GM23338 (cell line): ENCODE data around the gene SH3PXD2B. TPM values are rescaled to one million over a fixed set of nuclear protein-coding genes. Genes with fewer than 3 reads are reported as not detected.

Experiments
- ATAC-seq: fragments of 200-7000 bp; cut with Tn5 transposase; 3 replicates; pipeline ENCODE4 v1.9.1; 2020
- DNase-seq: peaks from one replicate; pipeline ENCODE4 v3.0.0-alpha.2; 2015; ENCODE audit warnings: low spot score
- H2AFZ ChIP-seq: fragments of 200-600 bp; sonication (generic); 2 replicates; pipeline ENCODE4 v1.8.0; 2016; ENCODE audit warnings: antibody characterized with exemption, mild to moderate bottlenecking, moderate library complexity
- H3F3A ChIP-seq: fragments of 200-600 bp; sonication (generic); replicated peaks from 2 replicates; pipeline ENCODE4 v1.8.0; 2017; ENCODE audit warnings: antibody characterized with exemption, mixed run types, low read depth
- H3K27ac ChIP-seq: fragments of 200-600 bp; sonication (generic); 2 replicates; pipeline ENCODE4 v1.6.1; 2016; ENCODE audit warnings: low read depth
- H3K27me3 ChIP-seq: fragments of 200-600 bp; sonication (generic); 2 replicates; pipeline ENCODE4 v1.8.0; 2016; ENCODE audit warnings: mild to moderate bottlenecking, mixed run types, moderate library complexity; ENCODE audit not compliant: insufficient read depth
- H3K36me3 ChIP-seq: fragments of 200-600 bp; sonication (generic); 2 replicates; pipeline ENCODE4 v1.8.0; 2016; ENCODE audit warnings: mild to moderate bottlenecking; ENCODE audit not compliant: insufficient read depth
- H3K4me1 ChIP-seq: fragments of 200-600 bp; sonication (generic); 2 replicates; pipeline ENCODE4 v1.8.0; 2016; ENCODE audit warnings: mild to moderate bottlenecking, moderate library complexity; ENCODE audit not compliant: insufficient read depth
- H3K4me2 ChIP-seq: fragments of 200-600 bp; sonication (generic); 2 replicates; pipeline ENCODE4 v1.7.1; 2017; ENCODE audit warnings: mixed run types
- H3K4me3 ChIP-seq: fragments of 200-600 bp; sonication (generic); 2 replicates; pipeline ENCODE4 v1.6.1; 2016; ENCODE audit warnings: mixed run types
- H3K79me2 ChIP-seq: fragments of 200-600 bp; sonication (generic); replicated peaks from 2 replicates; pipeline ENCODE4 v1.8.0; 2017; ENCODE audit warnings: mild to moderate bottlenecking; ENCODE audit not compliant: insufficient read depth
- H3K9me2 ChIP-seq: fragments of 200-600 bp; sonication (generic); 2 replicates; pipeline ENCODE4 v1.8.0; 2017; ENCODE audit not compliant: insufficient read depth
- H4K20me1 ChIP-seq: fragments of 200-600 bp; sonication (generic); replicated peaks from 2 replicates; pipeline ENCODE4 v1.8.0; 2017; ENCODE audit warnings: mild to moderate bottlenecking; ENCODE audit not compliant: insufficient read depth
- H3K27ac Mint-ChIP-seq: 2 replicates; pipeline ENCODE4 v1.8.0; 2020; ENCODE audit warnings: inconsistent platforms, mild to moderate bottlenecking, moderate library complexity, mixed read lengths
- H3K27me3 Mint-ChIP-seq: 3 replicates; pipeline ENCODE4 v1.8.0; 2022; ENCODE audit warnings: low read depth, mild to moderate bottlenecking, moderate library complexity, mixed read lengths, inconsistent platforms; ENCODE audit not compliant: insufficient read depth, poor library complexity
- H3K36me3 Mint-ChIP-seq: 3 replicates; pipeline ENCODE4 v1.8.0; 2021; ENCODE audit warnings: low read depth, mild to moderate bottlenecking, inconsistent platforms, moderate library complexity, mixed read lengths
- H3K4me1 Mint-ChIP-seq: 3 replicates; pipeline ENCODE4 v1.8.0; 2020; ENCODE audit warnings: mild to moderate bottlenecking, inconsistent platforms, mixed read lengths
- H3K4me3 Mint-ChIP-seq: 3 replicates; pipeline ENCODE4 v1.8.0; 2021; ENCODE audit warnings: moderate library complexity, mild to moderate bottlenecking, inconsistent platforms, mixed read lengths
- H3K9me3 Mint-ChIP-seq: 3 replicates; pipeline ENCODE4 v1.8.0; 2020; ENCODE audit warnings: moderate library complexity, mild to moderate bottlenecking, inconsistent platforms, mixed read lengths
- EZH2 ChIP-seq: fragments of 200-600 bp; sonication (generic); IDR thresholded peaks from one replicate; pipeline ENCODE4 v1.8.0; 2017; ENCODE audit warnings: antibody characterized with exemption, mild to moderate bottlenecking, low read depth; ENCODE audit not compliant: unreplicated experiment
- JUNB ChIP-seq: IDR thresholded peaks from one replicate; pipeline ENCODE4 v1.6.1; 2016; ENCODE audit warnings: antibody characterized with exemption; ENCODE audit not compliant: unreplicated experiment
- REST ChIP-seq: IDR thresholded peaks from one replicate; pipeline ENCODE4 v1.6.1; 2018; ENCODE audit warnings: antibody characterized with exemption; ENCODE audit not compliant: unreplicated experiment
- ZNF331 ChIP-seq: fragments of 250-450 bp; sonication (Bioruptor Pico); IDR thresholded peaks from 2 replicates; pipeline ENCODE4 v1.5.0; 2020; ENCODE audit warnings: low read depth, mild to moderate bottlenecking, moderate library complexity
- ZNF462 ChIP-seq: fragments of 250-450 bp; sonication (Bioruptor Pico); IDR thresholded peaks from 2 replicates; pipeline ENCODE4 v1.5.0; 2020; ENCODE audit warnings: mild to moderate bottlenecking, moderate library complexity
- polyA plus RNA-seq: library from polyadenylated mRNA; unstranded; fragments of >200 nt; fragmentation: Nextera tagmentation; extraction: Ambion mirVana; gene quantifications from 2 replicates; pipeline ENCODE4 v1.2.1, GENCODE V29; 2016
- total RNA-seq: library from RNA; depleted of rRNA; stranded (reverse); fragments of >200 nt; shearing (Covaris generic); gene quantifications from 2 replicates; pipeline ENCODE4 v1.2.3, GENCODE V29; 2014

Gene SH3PXD2B
- total and polyA plus RNA-seq, 2 experiments from 2014 or later: 40.2 to 52.5 TPM

- no peak for TF ChIP-seq REST
- TF ChIP-seq EZH2: no peak
- TF ChIP-seq ZNF331 (CRISPR knock-in tag): no peak
- no peak for TF ChIP-seq JUNB
- TF ChIP-seq ZNF462 (CRISPR knock-in tag): no peak
- Histone ChIP-seq H3K27ac (no peak overlapping the region), H3K27me3 (no peaks in the 10 kb centered on the region), H3K4me1 (peaks cover 11% of the 10 kb centered on the region), H3K9me2 (no peaks in the 10 kb centered on the region), H3K36me3 (no peaks in the 10 kb centered on the region), H4K20me1 (peaks cover 56% of the 10 kb centered on the region), H3K4me2 (no peak overlapping the region), H3F3A (no peaks in the 10 kb centered on the region), H3K79me2 (peaks cover 78% of the 10 kb centered on the region), H3K4me3 (no peak overlapping the region), H2AFZ (no peak overlapping the region)
- no peaks in the 10 kb centered on the region for H3K36me3 Mint-ChIP-seq
- H3K4me1 Mint-ChIP-seq: peaks cover 17% of the 10 kb centered on the region
- H3K27ac Mint-ChIP-seq: no peak overlapping the region
- no peak for DNase-seq
- no peaks in the 10 kb centered on the region for H3K9me3 Mint-ChIP-seq
- ATAC-seq: no peak
- no peak overlapping the region for H3K4me3 Mint-ChIP-seq
- peaks cover 5% of the 10 kb centered on the region for H3K27me3 Mint-ChIP-seq
Measured at GRCh38 chr5:172442592-172442991, 11.7 kb downstream of the SH3PXD2B start.
